Activated naive CD4-positive, alpha-beta T cell treated with anti-CD3 and anti-CD28 coated beads, Interleukin-2, amount 10 ng/mL, durations not matched to agents 7 days and 5 days (primary cell): ENCODE measurements around the gene USH1C.

ENCODE experiments used
- CTCF ChIA-PET: fragments of 350-600 bp; sonication (Branson Sonifier 250); formaldehyde crosslinking; loops from one replicate; lab custom pipeline; 2021; ENCODE audit warnings: antibody characterized with exemption; lab: Charles Lee
- DNase-seq: peaks from one replicate; pipeline ENCODE4 v3.0.0-alpha.2; 2020
- H3K27ac Mint-ChIP-seq: one replicate; pipeline ENCODE4 v1.8.0; 2021; ENCODE audit warnings: mild to moderate bottlenecking, moderate library complexity, mixed read lengths
- H3K27me3 Mint-ChIP-seq: one replicate; pipeline ENCODE4 v1.8.0; 2021; ENCODE audit warnings: mild to moderate bottlenecking, mixed read lengths
- H3K36me3 Mint-ChIP-seq: one replicate; pipeline ENCODE4 v1.8.0; 2021; ENCODE audit warnings: mixed read lengths
- H3K4me1 Mint-ChIP-seq: one replicate; pipeline ENCODE4 v1.8.0; 2021; ENCODE audit warnings: mixed read lengths
- H3K4me3 Mint-ChIP-seq: one replicate; pipeline ENCODE4 v1.8.0; 2021; ENCODE audit warnings: mild to moderate bottlenecking, moderate library complexity, mixed read lengths
- H3K9me3 Mint-ChIP-seq: one replicate; pipeline ENCODE4 v1.8.0; 2021; ENCODE audit warnings: mixed read lengths

USH1C gene

DNA sequence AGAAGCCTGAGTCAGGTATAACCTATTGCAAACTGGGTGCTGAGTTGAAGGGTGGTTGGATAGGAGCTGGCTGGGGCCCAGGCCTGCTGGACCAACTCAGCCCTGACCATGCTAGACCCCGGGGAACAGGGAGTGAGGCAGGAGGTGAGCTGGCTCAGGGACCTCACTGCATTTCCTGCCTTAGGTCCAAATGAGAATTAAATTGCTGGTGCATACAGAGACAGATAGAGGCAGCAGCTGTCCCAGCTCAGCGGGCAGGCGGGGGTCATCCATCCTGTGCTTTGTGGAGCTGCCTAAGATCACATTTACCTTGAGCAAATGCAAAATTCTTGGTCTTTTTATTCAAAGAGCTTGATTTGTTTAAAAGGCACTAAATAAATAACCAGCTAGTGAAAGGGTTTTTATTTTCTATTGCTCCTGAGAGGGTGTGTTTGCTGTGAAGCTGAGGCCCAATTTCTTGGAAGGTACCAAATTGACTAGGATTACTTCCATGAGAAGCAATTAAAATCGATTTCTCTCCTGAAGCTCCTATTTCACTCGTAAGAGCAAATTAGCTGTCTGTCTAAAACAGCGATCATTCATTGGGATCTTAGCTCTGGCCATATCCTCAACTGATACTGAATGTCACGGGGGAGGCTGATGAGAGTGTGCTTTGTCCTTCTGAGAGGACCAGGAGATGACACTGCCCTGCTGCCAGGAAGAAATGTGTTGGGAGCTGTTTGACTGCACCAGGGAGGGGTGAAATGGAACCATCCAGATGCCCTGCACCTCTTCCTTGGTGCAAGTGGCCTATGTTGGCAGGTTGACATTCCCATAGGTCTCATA lies 24.9 kb downstream of the USH1C start:
- no peak overlapping the region for H3K4me3 Mint-ChIP-seq

DNA sequence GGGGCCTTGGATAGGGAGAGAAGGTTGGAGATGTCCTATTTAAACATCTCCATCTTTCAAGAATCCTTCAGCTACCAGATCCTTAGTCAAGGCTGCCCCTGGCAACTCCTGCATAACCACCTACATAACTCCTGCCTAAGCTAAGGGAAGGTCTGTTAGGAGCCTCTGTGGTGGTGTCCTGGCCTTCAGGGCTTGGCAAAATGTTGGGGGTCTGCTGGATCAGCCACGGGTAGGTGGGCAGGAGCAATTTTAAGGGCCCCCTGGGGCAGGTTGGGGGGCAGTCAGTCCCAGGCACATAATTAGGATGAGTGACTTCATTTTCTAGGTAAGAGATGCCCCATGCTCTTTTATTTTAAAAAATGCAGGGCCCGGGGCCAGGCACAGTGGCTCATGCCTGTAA lies 25.9 kb downstream of the USH1C start:
- no peak overlapping the region for H3K4me3 Mint-ChIP-seq
- H3K27me3 Mint-ChIP-seq = peaks cover 27% of the 10 kb centered on the region
- no peak overlapping the region for H3K27ac Mint-ChIP-seq
- CTCF ChIA-PET = interaction anchor here (1.0 to 3.8 kb wide), 4 partner anchors 10 to 164 kb away, joined by 3 to 26 read pairs (median 3); no protein-coding TSS in a partner anchor
- H3K4me1 Mint-ChIP-seq = no peaks in the 10 kb centered on the region
- DNase-seq = no peak
- H3K9me3 Mint-ChIP-seq = no peaks in the 10 kb centered on the region
- no peaks in the 10 kb centered on the region for H3K36me3 Mint-ChIP-seq

More for the DNA sequence above, 24.9 kb downstream of the USH1C start:
- H3K27ac Mint-ChIP-seq = peak overlapping the region; percentile 17
- H3K36me3 Mint-ChIP-seq = no peaks in the 10 kb centered on the region
- CTCF ChIA-PET = interaction anchor here (1.1 to 3.8 kb wide), 3 partner anchors 9 to 290 kb away, joined by 3 to 26 read pairs (median 3); no protein-coding TSS in a partner anchor
- H3K27me3 Mint-ChIP-seq = peaks cover 20% of the 10 kb centered on the region
- H3K9me3 Mint-ChIP-seq = no peaks in the 10 kb centered on the region
- no peaks in the 10 kb centered on the region for H3K4me1 Mint-ChIP-seq
- no peak for DNase-seq

- CTCF ChIA-PET = interaction anchor here (1.0 to 3.8 kb wide), 6 partner anchors 8 to 163 kb away, joined by 3 to 26 read pairs (median 4); no protein-coding TSS in a partner anchor
- Mint-ChIP-seq H3K36me3 (no peaks in the 10 kb centered on the region), H3K9me3 (no peaks in the 10 kb centered on the region), H3K27ac (no peak overlapping the region), H3K4me1 (no peaks in the 10 kb centered on the region), H3K27me3 (peaks cover 35% of the 10 kb centered on the region), H3K4me3 (no peak overlapping the region)
- no peak for DNase-seq
Observed at GRCh38 chr11:17517186-17517585, 27.0 kb downstream of the USH1C start.

GRCh38 chr11:17516551-17517150 lies 27.6 kb downstream of the USH1C start:
- CTCF ChIA-PET = interaction anchor here (1.1 to 3.8 kb wide), 4 partner anchors 9 to 130 kb away, joined by 3 to 26 read pairs (median 5); no protein-coding TSS in a partner anchor
- Mint-ChIP-seq H3K4me3 (no peak overlapping the region), H3K4me1 (no peaks in the 10 kb centered on the region), H3K27me3 (peaks cover 41% of the 10 kb centered on the region), H3K9me3 (no peaks in the 10 kb centered on the region), H3K36me3 (no peaks in the 10 kb centered on the region), H3K27ac (no peak overlapping the region)
- DNase-seq = no peak

DNA sequence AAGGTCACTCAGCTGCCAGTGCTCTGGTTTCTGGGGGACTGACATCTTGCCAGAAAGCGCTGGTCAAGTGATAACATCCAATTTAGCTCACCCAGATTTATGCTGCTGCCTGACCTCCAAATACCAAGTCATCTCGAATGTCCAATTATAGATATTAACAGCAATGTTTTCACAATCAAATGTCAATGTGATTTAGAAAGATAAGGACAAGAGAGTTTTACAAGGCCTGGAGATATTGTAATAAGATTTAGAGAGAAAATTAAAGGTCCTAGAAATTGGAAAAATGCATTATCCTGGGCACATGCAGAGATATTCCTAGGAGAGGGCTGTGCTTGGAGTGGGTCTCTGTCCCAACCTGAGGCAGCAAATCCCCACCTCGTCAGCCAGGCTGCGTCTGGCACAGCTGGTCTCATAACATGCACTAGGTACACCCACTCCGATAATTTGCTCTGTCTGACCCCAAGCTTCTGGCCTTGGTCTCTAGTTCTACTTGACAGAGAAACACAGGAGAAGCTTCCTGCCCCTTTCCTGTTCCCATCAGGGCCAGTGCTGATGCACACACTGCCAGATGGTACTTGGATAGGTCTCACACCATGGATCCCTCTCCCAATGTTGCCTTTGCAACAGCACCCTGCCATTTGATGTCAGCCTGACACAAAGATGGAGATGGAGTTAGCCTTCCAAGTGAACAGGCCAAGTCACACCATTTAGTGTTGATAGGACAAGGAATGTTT lies 28.6 kb downstream of the USH1C start:
- no peak overlapping the region for H3K27ac Mint-ChIP-seq
- H3K9me3 Mint-ChIP-seq = no peaks in the 10 kb centered on the region

DNA sequence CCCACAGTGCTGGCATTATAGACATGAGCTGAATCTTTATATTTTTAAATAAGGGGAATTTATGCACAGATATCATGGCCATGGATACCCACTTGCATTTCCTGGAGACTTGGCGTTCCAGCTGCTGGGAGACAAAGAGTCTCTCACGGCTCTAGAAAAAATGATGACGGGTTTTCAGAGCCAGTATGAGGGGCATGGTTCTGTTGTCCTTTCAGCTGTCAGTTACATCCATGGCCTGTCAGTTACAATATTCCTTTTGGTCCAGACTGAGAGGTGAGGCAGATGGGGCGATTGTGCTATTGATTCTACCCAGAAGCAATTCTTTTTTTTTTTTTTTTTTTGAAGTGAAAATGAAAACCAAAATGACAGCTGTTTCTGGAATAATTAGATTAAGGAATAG lies 29.7 kb downstream of the USH1C start:
- peaks cover 54% of the 10 kb centered on the region for H3K27me3 Mint-ChIP-seq
- H3K4me3 Mint-ChIP-seq = no peak overlapping the region
- no peak overlapping the region for H3K27ac Mint-ChIP-seq
- DNase-seq = no peak
- H3K36me3 Mint-ChIP-seq = no peaks in the 10 kb centered on the region
- no peaks in the 10 kb centered on the region for H3K4me1 Mint-ChIP-seq
- CTCF ChIA-PET = interaction anchor here (0.6 to 2.0 kb wide), 3 partner anchors 13 to 130 kb away, joined by 3 to 7 read pairs (median 6); no protein-coding TSS in a partner anchor
- H3K9me3 Mint-ChIP-seq = no peaks in the 10 kb centered on the region

More for the DNA sequence above, 28.6 kb downstream of the USH1C start:
- no peaks in the 10 kb centered on the region for H3K4me1 Mint-ChIP-seq
- CTCF ChIA-PET = interaction anchor here (2.0 kb wide), 1 partner anchor 12 kb away, joined by 6 read pairs; no protein-coding TSS in a partner anchor
- DNase-seq = no peak
- H3K4me3 Mint-ChIP-seq = no peak overlapping the region
- H3K36me3 Mint-ChIP-seq = no peaks in the 10 kb centered on the region
- H3K27me3 Mint-ChIP-seq = peaks cover 47% of the 10 kb centered on the region

DNA sequence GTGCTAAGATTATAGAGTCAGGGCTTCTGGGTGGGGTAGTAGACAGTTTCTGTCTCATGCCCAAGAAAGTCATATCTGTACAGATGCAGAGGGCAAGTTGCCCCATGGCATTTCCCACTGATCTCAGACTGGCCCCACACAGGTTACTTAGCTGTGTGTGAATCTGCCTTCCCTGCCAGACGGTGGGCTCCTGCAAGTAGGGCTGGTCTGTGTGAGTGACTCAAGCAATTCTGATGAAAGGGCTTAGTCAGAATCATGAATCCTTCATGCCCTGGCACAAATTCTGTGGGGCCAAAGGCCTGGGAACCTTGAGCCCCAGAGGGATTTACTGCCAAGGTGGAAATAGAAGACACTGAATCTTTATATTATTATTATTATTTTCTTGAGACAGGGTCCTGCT lies 30.4 kb downstream of the USH1C start:
- DNase-seq = no peak
- Mint-ChIP-seq H3K36me3 (no peaks in the 10 kb centered on the region), H3K4me1 (no peaks in the 10 kb centered on the region), H3K9me3 (no peaks in the 10 kb centered on the region), H3K4me3 (no peak overlapping the region), H3K27ac (no peak overlapping the region), H3K27me3 (peaks cover 56% of the 10 kb centered on the region)
- CTCF ChIA-PET = interaction anchor here (1.5 to 2.5 kb wide), 3 partner anchors 14 to 129 kb away, joined by 6 to 10 read pairs (median 7); no protein-coding TSS in a partner anchor

- H3K27me3 Mint-ChIP-seq = peaks cover 51% of the 10 kb centered on the region
- CTCF ChIA-PET = interaction anchor here (1.4 to 2.5 kb wide), 2 partner anchors 15 to 128 kb away, joined by 4 to 10 read pairs; no protein-coding TSS in a partner anchor
- DNase-seq = no peak
- H3K27ac Mint-ChIP-seq = no peak overlapping the region
- H3K9me3 Mint-ChIP-seq = no peaks in the 10 kb centered on the region
- H3K4me1 Mint-ChIP-seq = no peaks in the 10 kb centered on the region
- no peaks in the 10 kb centered on the region for H3K36me3 Mint-ChIP-seq
- no peak overlapping the region for H3K4me3 Mint-ChIP-seq
Observed at GRCh38 chr11:17512101-17512500, 32.1 kb downstream of the USH1C start.

DNA sequence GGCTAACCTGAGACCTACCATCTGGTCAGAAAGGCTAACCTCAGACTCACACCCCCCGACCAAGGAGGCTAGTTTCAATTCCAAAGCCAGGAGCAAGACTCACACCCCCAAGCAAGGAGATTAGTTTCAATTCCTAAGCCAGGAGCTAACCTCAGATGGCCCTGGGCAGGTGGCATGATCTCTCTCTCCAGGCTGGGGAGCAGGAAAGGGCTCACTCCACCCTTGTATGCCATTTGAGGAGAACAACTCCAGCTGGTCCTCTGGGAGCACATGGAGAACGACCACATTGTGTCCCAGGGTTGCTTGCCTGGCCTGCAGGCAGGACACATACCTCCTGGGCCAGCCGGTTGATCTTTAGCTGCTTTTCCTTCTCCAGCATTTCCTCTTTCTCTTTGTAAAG lies 32.6 kb downstream of the USH1C start:
- no peaks in the 10 kb centered on the region for H3K36me3 Mint-ChIP-seq
- H3K4me1 Mint-ChIP-seq = no peaks in the 10 kb centered on the region
- no peak overlapping the region for H3K27ac Mint-ChIP-seq
- no peak for DNase-seq
- CTCF ChIA-PET = interaction anchor here (1.4 to 2.5 kb wide), 2 partner anchors 16 to 128 kb away, joined by 4 to 10 read pairs; no protein-coding TSS in a partner anchor
- peaks cover 48% of the 10 kb centered on the region for H3K27me3 Mint-ChIP-seq
- H3K4me3 Mint-ChIP-seq = no peak overlapping the region
- no peaks in the 10 kb centered on the region for H3K9me3 Mint-ChIP-seq

DNA sequence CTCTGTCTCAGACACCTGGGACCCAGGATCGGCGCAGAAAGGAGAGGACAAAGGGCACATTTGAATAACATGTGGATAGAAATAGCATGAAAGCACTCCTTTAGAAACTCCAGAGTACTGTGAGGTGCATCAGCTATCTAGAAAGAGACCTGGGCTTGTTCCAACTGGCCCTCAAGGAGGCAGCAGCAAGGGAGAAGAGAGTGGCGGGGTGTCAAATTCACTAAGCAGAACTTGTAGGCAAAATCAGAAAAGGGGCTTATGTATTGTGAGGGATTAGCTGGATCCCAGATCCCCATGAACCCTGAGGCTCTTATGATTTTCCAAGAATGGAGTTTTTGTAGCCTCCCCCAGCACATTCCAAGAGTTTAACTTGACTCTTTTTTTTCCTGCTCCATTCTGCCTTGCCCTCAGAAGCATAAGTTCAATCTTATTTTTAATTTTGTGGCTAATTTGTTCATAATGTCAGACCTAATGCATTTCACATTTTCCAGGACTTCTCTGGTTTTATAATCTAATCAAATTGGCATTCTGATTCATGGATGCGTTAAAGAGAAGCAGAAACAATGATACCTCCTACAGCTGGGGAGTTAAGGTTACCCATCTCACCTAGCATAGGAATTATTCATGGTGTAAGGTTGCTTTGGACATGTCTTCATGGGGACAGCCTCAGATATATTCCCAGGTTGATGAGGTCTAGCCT lies 33.6 kb downstream of the USH1C start:
- no peaks in the 10 kb centered on the region for H3K4me1 Mint-ChIP-seq
- DNase-seq = no peak
- no peak overlapping the region for H3K27ac Mint-ChIP-seq
- CTCF ChIA-PET = interaction anchor here (1.4 kb wide), 1 partner anchor 127 kb away, joined by 4 read pairs; no protein-coding TSS in a partner anchor
- H3K4me3 Mint-ChIP-seq = no peak overlapping the region
- no peaks in the 10 kb centered on the region for H3K9me3 Mint-ChIP-seq
- no peaks in the 10 kb centered on the region for H3K36me3 Mint-ChIP-seq
- peaks cover 53% of the 10 kb centered on the region for H3K27me3 Mint-ChIP-seq

- no peak for DNase-seq
- Mint-ChIP-seq H3K4me3 (no peak overlapping the region), H3K9me3 (no peaks in the 10 kb centered on the region), H3K27ac (no peak overlapping the region), H3K4me1 (no peaks in the 10 kb centered on the region), H3K27me3 (peaks cover 56% of the 10 kb centered on the region), H3K36me3 (no peaks in the 10 kb centered on the region)
- CTCF ChIA-PET = interaction anchor here (1.4 to 8.1 kb wide), 4 partner anchors 20 to 127 kb away, joined by 4 to 143 read pairs (median 18); partner anchors contain the start of gene KCNJ11
Observed at GRCh38 chr11:17508791-17509190, 35.4 kb downstream of the USH1C start.

GRCh38 chr11:17508306-17508705 lies 35.9 kb downstream of the USH1C start:
- no peak overlapping the region for H3K27ac Mint-ChIP-seq
- no peaks in the 10 kb centered on the region for H3K9me3 Mint-ChIP-seq
- H3K36me3 Mint-ChIP-seq = no peaks in the 10 kb centered on the region
- no peak for DNase-seq
- peaks cover 52% of the 10 kb centered on the region for H3K27me3 Mint-ChIP-seq
- H3K4me3 Mint-ChIP-seq = no peak overlapping the region
- H3K4me1 Mint-ChIP-seq = no peaks in the 10 kb centered on the region
- CTCF ChIA-PET = interaction anchor here (1.3 to 8.1 kb wide), 7 partner anchors 9 to 159 kb away, joined by 3 to 143 read pairs (median 5); partner anchors contain the start of gene KCNJ11

GRCh38 chr11:17507773-17508172 lies 36.4 kb downstream of the USH1C start:
- no peak overlapping the region for H3K27ac Mint-ChIP-seq
- H3K9me3 Mint-ChIP-seq = no peaks in the 10 kb centered on the region
- no peak overlapping the region for H3K4me3 Mint-ChIP-seq
- peaks cover 48% of the 10 kb centered on the region for H3K27me3 Mint-ChIP-seq
- no peaks in the 10 kb centered on the region for H3K36me3 Mint-ChIP-seq
- H3K4me1 Mint-ChIP-seq = no peaks in the 10 kb centered on the region
- CTCF ChIA-PET = interaction anchor here (1.3 to 8.1 kb wide), 7 partner anchors 9 to 159 kb away, joined by 3 to 143 read pairs (median 5); partner anchors contain the start of gene KCNJ11
- no peak for DNase-seq
